Measurements from ENCODE around the gene PLCH1. TPM values are rescaled to one million over a fixed set of nuclear protein-coding genes. Genes with fewer than 3 reads are reported as not detected.

The PLCH1 gene
- total RNA-seq, 1 experiment from 2014 or later, result 3.8 TPM

- no peak for DNase-seq (ENCODE audit: low read depth, low spot score)
- Histone ChIP-seq H4K20me1 (ENCODE audit: insufficient read depth) (no peaks in the 10 kb centered on the region), H3K4me1 (ENCODE audit: control insufficient read depth in 1 of 2, insufficient read depth in 2 of 2, low read length in 2 of 2) (peaks cover 0 to 6% of the 10 kb centered on the region in 2 experiments; a peak in 1 of 4 replicates), H3K4me3 (replicated peaks in 1 of 2; ENCODE audit: low read depth in 1 of 2, low read length in 2 of 2) (no peak overlapping the region), H2AFZ (ENCODE audit: low read depth, low read length, poor library complexity, severe bottlenecking) (no peak overlapping the region), H3K4me2 (ENCODE audit: low read length) (no peak overlapping the region), H3K9me2 (ENCODE audit: insufficient read depth) (no peaks in the 10 kb centered on the region), H3K36me3 (ENCODE audit: control insufficient read depth in 1 of 2, insufficient read depth in 2 of 2, low read length in 2 of 2) (no peaks in the 10 kb centered on the region), H3K79me2 (ENCODE audit: insufficient read depth, low read length) (no peaks in the 10 kb centered on the region), H3K27me3 (ENCODE audit: insufficient read depth, low read length) (no peaks in the 10 kb centered on the region), H3K9ac (ENCODE audit: low read length) (no peak overlapping the region), H3K9me3 (ENCODE audit: control insufficient read depth in 1 of 2, insufficient read depth in 1 of 2, low read depth in 1 of 2, low read length in 2 of 2) (no peaks in the 10 kb centered on the region), H3K27ac (ENCODE audit: low read depth, low read length) (no peak overlapping the region)
- ATAC-seq, result no peak
- RAD21 ChIA-PET (ENCODE audit: low non-redundant PET in 1 of 2, low total read pairs in 2 of 2, uncharacterized antibody in 2 of 2, unreplicated experiment in 2 of 2), result no interaction called here
- TF ChIP-seq POLR2AphosphoS5 (IDR thresholded peaks at IDR 0.05; ENCODE audit: low read depth, low read length), result no peak
- TF ChIP-seq CBX3 (IDR thresholded peaks at IDR 0.05; ENCODE audit: low read depth), result no peak
- no peak for TF ChIP-seq ELF1 (IDR thresholded peaks at IDR 0.05; ENCODE audit: borderline replicate concordance, low read depth)
- no peak for TF ChIP-seq YY1 (IDR thresholded peaks at IDR 0.05; ENCODE audit: extremely low read depth, insufficient replicate concordance, low read depth, low read length)
- no peak for TF ChIP-seq EZH2phosphoT487 (IDR thresholded peaks at IDR 0.05; ENCODE audit: borderline replicate concordance)
- no peak for TF ChIP-seq SRF (IDR thresholded peaks at IDR 0.05; ENCODE audit: low read depth)
- TF ChIP-seq, protein P1, sequence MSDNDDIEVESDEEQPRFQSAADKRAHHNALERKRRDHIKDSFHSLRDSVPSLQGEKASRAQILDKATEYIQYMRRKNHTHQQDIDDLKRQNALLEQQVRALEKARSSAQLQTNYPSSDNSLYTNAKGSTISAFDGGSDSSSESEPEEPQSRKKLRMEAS (IDR thresholded peaks at IDR 0.05), result no peak
- TF ChIP-seq POLR2A (IDR thresholded peaks at IDR 0.05; ENCODE audit: borderline replicate concordance, extremely low read depth, insufficient read depth, insufficient read length), result no peak
- no peak for TF ChIP-seq CEBPB (IDR thresholded peaks at IDR 0.05; ENCODE audit: low read depth)
- TF ChIP-seq, protein P2, sequence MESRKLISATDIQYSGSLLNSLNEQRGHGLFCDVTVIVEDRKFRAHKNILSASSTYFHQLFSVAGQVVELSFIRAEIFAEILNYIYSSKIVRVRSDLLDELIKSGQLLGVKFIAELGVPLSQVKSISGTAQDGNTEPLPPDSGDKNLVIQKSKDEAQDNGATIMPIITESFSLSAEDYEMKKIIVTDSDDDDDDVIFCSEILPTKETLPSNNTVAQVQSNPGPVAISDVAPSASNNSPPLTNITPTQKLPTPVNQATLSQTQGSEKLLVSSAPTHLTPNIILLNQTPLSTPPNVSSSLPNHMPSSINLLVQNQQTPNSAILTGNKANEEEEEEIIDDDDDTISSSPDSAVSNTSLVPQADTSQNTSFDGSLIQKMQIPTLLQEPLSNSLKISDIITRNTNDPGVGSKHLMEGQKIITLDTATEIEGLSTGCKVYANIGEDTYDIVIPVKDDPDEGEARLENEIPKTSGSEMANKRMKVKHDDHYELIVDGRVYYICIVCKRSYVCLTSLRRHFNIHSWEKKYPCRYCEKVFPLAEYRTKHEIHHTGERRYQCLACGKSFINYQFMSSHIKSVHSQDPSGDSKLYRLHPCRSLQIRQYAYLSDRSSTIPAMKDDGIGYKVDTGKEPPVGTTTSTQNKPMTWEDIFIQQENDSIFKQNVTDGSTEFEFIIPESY (IDR thresholded peaks at IDR 0.05; ENCODE audit: extremely low read depth, insufficient replicate concordance, low read length), result no peak
- no peak for TF ChIP-seq JUND (IDR thresholded peaks at IDR 0.05)
- no peak for TF ChIP-seq ZNF274 (IDR thresholded peaks at IDR 0.05; ENCODE audit: low read depth, low read length)
- intact Hi-C loops (cut with micrococcal nuclease), result no loop called here
- POLR2A ChIA-PET, result no interaction called here
- BruUV-seq (replicated peaks), result no TSS peak
- CTCF ChIA-PET, result no interaction called here
Measured at GRCh38 chr3:155637567-155637966, 107.3 kb downstream of the PLCH1 start.
